ENCODE data around the gene CNOT4. TPM values are rescaled to one million over a fixed set of nuclear protein-coding genes. Genes with fewer than 3 reads are reported as not detected.
"Not testable (repeated sequence)": the region's sequence is repeated elsewhere in the genome, so short reads cannot be mapped to it uniquely, and the experiment has no call there.

Gene CNOT4
- total RNA-seq, 2 donors from 2014 or later, result 19.0 to 44.7 TPM

DNA sequence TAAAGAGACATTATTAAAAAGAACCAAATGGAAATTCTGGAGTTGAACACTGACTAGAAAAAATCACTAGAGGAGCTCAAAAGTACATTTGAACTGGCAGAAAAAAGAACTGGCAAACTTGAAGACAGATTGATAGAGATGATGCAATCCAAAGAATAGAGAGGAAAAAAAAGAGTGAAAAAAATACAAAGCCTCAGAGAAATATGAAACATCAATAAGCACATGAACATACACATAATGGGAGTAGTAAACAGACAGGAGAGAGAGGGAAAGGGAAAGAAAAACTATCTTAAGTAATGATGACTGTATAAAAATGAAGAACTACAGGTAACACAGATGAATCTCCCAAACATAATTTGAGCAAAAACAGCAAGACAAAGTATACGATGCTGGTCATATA, 61.1 kb downstream of the CNOT4 start:
- TF ChIP-seq POLR2A (IDR thresholded peaks at IDR 0.05), result no peak
- TF ChIP-seq POLR2AphosphoS5 (IDR thresholded peaks at IDR 0.05), result no peak
- TF ChIP-seq, protein P1, sequence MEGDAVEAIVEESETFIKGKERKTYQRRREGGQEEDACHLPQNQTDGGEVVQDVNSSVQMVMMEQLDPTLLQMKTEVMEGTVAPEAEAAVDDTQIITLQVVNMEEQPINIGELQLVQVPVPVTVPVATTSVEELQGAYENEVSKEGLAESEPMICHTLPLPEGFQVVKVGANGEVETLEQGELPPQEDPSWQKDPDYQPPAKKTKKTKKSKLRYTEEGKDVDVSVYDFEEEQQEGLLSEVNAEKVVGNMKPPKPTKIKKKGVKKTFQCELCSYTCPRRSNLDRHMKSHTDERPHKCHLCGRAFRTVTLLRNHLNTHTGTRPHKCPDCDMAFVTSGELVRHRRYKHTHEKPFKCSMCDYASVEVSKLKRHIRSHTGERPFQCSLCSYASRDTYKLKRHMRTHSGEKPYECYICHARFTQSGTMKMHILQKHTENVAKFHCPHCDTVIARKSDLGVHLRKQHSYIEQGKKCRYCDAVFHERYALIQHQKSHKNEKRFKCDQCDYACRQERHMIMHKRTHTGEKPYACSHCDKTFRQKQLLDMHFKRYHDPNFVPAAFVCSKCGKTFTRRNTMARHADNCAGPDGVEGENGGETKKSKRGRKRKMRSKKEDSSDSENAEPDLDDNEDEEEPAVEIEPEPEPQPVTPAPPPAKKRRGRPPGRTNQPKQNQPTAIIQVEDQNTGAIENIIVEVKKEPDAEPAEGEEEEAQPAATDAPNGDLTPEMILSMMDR (IDR thresholded peaks at IDR 0.05), result no peak
- Histone ChIP-seq H3K4me1 (replicated peaks) (no peaks in the 10 kb centered on the region), H3K4me3 (no peak overlapping the region), H3K36me3 (no peaks in the 10 kb centered on the region), H3K27ac (no peak overlapping the region), H3K9me3 (no peaks in the 10 kb centered on the region), H3K27me3 (replicated peaks; ENCODE audit: insufficient read depth) (no peaks in the 10 kb centered on the region)
- intact Hi-C loops (cut with DNase I), result no loop called here
- 64% methylated on average over 1 of the region's 1 CpG for WGBS
- DNase-seq (ENCODE audit: low spot score), result no peak

DNA sequence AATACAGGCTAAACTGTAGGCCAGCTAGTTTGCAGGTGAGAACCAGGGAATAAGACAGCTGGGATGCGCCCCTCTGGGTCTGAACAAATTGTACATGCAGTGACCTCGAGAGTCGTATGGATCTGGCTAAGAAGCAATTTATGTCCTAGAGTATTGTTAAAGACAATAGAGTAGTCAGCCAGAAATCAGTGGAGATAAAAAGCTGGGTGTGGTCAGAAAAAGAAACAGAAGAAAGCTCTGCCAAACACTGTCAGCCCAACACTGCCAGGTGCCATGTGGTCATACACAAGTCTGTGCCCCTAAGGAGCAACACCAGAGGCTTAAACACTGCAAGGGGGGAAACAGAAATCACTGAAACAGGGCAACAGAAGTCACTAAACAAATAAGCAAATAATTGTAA, 62.2 kb downstream of the CNOT4 start:
- no peak overlapping the region for H3K4me3 ChIP-seq
- H3K36me3 ChIP-seq, result no peaks in the 10 kb centered on the region
- TF ChIP-seq POLR2AphosphoS5 (IDR thresholded peaks at IDR 0.05), result no peak
- no peak for TF ChIP-seq POLR2A (IDR thresholded peaks at IDR 0.05)
- TF ChIP-seq, protein P1 (IDR thresholded peaks at IDR 0.05), result no peak
- DNase-seq (ENCODE audit: low spot score), result no peak
- no peaks in the 10 kb centered on the region for H3K27me3 ChIP-seq (replicated peaks; ENCODE audit: insufficient read depth)
- H3K27ac ChIP-seq, result no peak overlapping the region
- WGBS, result 48% methylated on average over 3 of the region's 3 CpGs
- intact Hi-C loops (cut with DNase I), result no loop called here
- H3K4me1 ChIP-seq (replicated peaks), result no peaks in the 10 kb centered on the region
- H3K9me3 ChIP-seq, result no peaks in the 10 kb centered on the region

DNA sequence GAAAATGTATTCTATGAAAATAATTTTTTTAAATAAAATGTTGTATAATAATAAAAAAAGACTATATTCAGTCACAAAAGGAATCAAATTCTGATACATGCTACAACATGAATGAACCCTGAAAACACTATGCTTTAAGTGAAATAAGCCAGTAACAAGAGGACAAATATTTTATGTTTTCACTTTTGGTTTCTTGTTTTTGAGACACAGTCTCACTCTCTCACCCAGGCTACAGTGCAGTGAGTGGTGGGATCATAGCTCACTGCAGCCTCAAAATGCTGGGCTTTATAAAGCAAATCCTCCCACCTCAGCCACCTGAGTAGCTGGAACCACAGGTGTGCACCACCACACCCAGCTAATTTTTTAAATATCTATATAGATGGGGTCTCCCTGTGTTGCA, 64.2 kb downstream of the CNOT4 start:
- DNase-seq (ENCODE audit: low spot score), result no peak
- Histone ChIP-seq H3K4me1 (replicated peaks) (no peaks in the 10 kb centered on the region), H3K4me3 (no peak overlapping the region), H3K27ac (no peak overlapping the region), H3K36me3 (no peaks in the 10 kb centered on the region), H3K9me3 (no peaks in the 10 kb centered on the region), H3K27me3 (replicated peaks; ENCODE audit: insufficient read depth) (no peaks in the 10 kb centered on the region)
- intact Hi-C loops (cut with DNase I), result no loop called here
- TF ChIP-seq POLR2AphosphoS5 (IDR thresholded peaks at IDR 0.05), result no peak
- no peak for TF ChIP-seq POLR2A (IDR thresholded peaks at IDR 0.05)
- TF ChIP-seq, protein P1 (IDR thresholded peaks at IDR 0.05), result no peak

DNA sequence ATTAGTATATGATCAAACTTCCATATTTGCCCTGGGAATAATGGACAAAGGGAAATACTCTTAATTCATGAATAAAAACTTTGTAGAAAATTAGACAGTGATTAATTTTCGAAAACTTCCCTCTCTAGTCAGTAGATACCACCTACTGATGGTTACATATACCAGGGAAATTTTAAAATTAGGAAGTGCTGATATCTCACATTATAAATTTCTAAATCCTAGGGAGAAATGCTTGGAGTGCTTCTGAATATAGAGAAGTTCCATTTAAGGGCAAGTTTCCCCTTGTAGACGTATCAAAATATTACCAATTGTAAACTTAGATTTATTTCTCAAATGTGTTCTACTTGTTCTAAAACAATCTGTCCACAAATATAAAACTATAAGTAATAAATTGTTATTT, 64.6 kb downstream of the CNOT4 start:
- H3K36me3 ChIP-seq; H3K27me3 ChIP-seq (replicated peaks; ENCODE audit: insufficient read depth); DNase-seq (ENCODE audit: low spot score); H3K4me3 ChIP-seq; H3K9me3 ChIP-seq; H3K27ac ChIP-seq; H3K4me1 ChIP-seq (replicated peaks); intact Hi-C loops (cut with DNase I): not testable (repeated sequence)
- WGBS, result 85% methylated on average over 2 of the region's 2 CpGs

DNA sequence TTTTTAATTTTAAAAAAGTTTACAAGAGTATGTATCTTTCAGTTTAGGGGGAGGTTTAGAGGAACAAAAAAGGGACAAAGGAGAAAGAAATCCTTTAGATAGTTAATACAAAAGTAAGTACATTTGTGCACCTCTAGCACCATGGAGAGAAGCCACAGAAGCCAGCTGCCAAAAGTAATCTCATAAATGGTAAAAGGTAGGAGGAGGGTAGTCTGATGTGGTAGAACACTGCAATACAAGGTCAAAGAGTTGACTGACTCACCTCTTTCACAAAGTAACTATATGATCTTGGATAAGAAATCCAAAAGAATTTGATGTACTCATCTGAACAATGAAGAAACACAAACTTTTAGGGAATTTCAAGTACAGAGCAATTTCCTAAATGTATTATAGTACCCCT, 68.1 kb downstream of the CNOT4 start:
- H3K9me3 ChIP-seq, result no peaks in the 10 kb centered on the region

More for the DNA sequence above, 68.1 kb downstream of the CNOT4 start:
- intact Hi-C loops (cut with DNase I), result no loop called here
- Histone ChIP-seq H3K4me1 (replicated peaks) (no peaks in the 10 kb centered on the region), H3K27me3 (replicated peaks; ENCODE audit: insufficient read depth) (no peaks in the 10 kb centered on the region), H3K4me3 (no peak overlapping the region), H3K36me3 (no peaks in the 10 kb centered on the region), H3K27ac (no peak overlapping the region)
- TF ChIP-seq, protein P1 (IDR thresholded peaks at IDR 0.05), result no peak
- TF ChIP-seq POLR2A (IDR thresholded peaks at IDR 0.05) (no peak), POLR2AphosphoS5 (IDR thresholded peaks at IDR 0.05) (no peak)
- no peak for DNase-seq (ENCODE audit: low spot score)

Data from prostate gland (tissue), 2 donors.